ENCODE data around the gene SUGCT.

SUGCT gene

GRCh38 chr7:40282858-40283257 lies 148.1 kb downstream of the SUGCT start:
- no peak for TF ChIP-seq POLR2A (IDR thresholded peaks at IDR 0.05; ENCODE audit: extremely low read depth, insufficient read length)
- TF ChIP-seq, protein P1, sequence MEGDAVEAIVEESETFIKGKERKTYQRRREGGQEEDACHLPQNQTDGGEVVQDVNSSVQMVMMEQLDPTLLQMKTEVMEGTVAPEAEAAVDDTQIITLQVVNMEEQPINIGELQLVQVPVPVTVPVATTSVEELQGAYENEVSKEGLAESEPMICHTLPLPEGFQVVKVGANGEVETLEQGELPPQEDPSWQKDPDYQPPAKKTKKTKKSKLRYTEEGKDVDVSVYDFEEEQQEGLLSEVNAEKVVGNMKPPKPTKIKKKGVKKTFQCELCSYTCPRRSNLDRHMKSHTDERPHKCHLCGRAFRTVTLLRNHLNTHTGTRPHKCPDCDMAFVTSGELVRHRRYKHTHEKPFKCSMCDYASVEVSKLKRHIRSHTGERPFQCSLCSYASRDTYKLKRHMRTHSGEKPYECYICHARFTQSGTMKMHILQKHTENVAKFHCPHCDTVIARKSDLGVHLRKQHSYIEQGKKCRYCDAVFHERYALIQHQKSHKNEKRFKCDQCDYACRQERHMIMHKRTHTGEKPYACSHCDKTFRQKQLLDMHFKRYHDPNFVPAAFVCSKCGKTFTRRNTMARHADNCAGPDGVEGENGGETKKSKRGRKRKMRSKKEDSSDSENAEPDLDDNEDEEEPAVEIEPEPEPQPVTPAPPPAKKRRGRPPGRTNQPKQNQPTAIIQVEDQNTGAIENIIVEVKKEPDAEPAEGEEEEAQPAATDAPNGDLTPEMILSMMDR (IDR thresholded peaks at IDR 0.05; ENCODE audit: low read depth, low read length), result no peak
- TF ChIP-seq, protein P2, sequence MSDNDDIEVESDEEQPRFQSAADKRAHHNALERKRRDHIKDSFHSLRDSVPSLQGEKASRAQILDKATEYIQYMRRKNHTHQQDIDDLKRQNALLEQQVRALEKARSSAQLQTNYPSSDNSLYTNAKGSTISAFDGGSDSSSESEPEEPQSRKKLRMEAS (IDR thresholded peaks at IDR 0.05; ENCODE audit: low read depth, low read length), result no peak
- no peak for TF ChIP-seq MYC (IDR thresholded peaks at IDR 0.05; ENCODE audit: low read depth, low read length)
- no peak for DNase-seq (ENCODE audit: low read depth)
- H3K4me3 ChIP-seq (ENCODE audit: low read depth, low read length), result no peak overlapping the region

DNA sequence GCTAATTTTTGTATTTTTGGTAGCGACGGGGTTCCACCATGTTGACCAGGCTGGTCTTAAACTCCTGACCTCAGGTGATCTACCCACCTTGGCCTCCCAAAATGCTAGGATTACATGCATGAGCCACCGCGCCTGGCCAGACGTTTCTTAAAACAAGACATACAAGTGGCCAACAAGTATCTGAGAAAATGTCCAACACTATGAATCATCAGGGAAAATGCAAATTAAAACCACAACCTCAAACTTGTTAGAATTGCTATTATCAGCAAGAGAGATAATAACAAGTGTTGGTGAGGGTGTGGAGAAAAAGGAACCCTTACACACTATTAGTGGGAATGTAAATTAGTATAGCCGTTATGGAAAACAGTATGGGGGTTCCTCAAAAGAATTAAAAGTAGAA lies 148.6 kb downstream of the SUGCT start:
- TF ChIP-seq MYC (IDR thresholded peaks at IDR 0.05; ENCODE audit: low read depth, low read length), result no peak
- DNase-seq (ENCODE audit: low read depth), result no peak
- no peak overlapping the region for H3K4me3 ChIP-seq (ENCODE audit: low read depth, low read length)

- DNase-seq (ENCODE audit: low read depth), result no peak
- H3K4me3 ChIP-seq (ENCODE audit: low read depth, low read length), result no peak overlapping the region
- TF ChIP-seq, protein P1 (IDR thresholded peaks at IDR 0.05; ENCODE audit: low read depth, low read length), result no peak
- no peak for TF ChIP-seq POLR2A (IDR thresholded peaks at IDR 0.05; ENCODE audit: extremely low read depth, insufficient read length)
- TF ChIP-seq, protein P2 (IDR thresholded peaks at IDR 0.05; ENCODE audit: low read depth, low read length), result no peak
- no peak for TF ChIP-seq MYC (IDR thresholded peaks at IDR 0.05; ENCODE audit: low read depth, low read length)
These were observed 154.0 kb downstream of the SUGCT start for GRCh38 chr7:40288827-40289226.

- H3K4me3 ChIP-seq (ENCODE audit: low read depth, low read length), result no peak overlapping the region
- no peak for DNase-seq (ENCODE audit: low read depth)
These were observed 163.0 kb downstream of the SUGCT start for GRCh38 chr7:40297741-40298311.

DNA sequence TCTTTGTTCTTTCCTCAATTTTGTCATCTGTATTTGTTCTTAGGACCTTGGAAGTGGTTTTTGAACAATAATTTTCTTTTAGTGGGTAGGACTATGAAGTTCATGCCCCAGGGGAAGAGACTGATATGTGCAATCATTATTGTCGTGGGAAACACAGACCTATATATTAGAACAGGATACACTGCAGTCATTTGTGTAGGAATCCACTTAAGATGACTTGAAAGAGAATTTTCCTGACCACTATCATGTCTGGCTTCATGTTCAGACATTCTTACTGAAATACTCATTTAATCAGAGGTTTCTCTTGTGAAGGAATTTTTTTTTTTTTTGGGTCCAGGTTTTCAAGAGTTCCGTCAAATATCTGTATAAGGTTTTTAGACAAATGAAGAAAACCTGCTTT lies 163.6 kb downstream of the SUGCT start:
- TF ChIP-seq, protein P1 (IDR thresholded peaks at IDR 0.05; ENCODE audit: low read depth, low read length), result no peak
- TF ChIP-seq, protein P2 (IDR thresholded peaks at IDR 0.05; ENCODE audit: low read depth, low read length), result no peak
- TF ChIP-seq POLR2A (IDR thresholded peaks at IDR 0.05; ENCODE audit: extremely low read depth, insufficient read length) (no peak), MYC (IDR thresholded peaks at IDR 0.05; ENCODE audit: low read depth, low read length) (no peak)
- DNase-seq (ENCODE audit: low read depth), result no peak
- no peak overlapping the region for H3K4me3 ChIP-seq (ENCODE audit: low read depth, low read length)

More at GRCh38 chr7:40297741-40298311, 163.0 kb downstream of the SUGCT start:
- no peak for TF ChIP-seq MYC (IDR thresholded peaks at IDR 0.05; ENCODE audit: low read depth, low read length)

DNA sequence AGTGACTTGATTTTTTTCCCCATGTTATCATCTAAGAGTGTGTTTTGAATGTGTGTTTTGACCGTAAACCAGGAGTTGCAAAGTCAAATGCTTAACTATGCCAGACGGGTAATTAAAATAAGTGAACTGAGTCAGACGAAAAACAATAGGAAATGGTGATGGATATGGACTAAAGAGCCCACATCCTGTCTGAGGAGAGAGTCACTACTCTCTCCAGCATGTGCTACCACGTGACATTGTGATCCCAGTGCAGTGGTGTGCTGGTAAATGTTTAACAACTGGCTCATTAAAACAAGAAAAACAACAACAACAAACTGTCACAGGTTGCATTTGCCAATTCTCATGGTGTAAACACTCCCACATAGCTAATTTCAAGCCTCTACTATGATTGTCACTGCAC lies 164.3 kb downstream of the SUGCT start:
- DNase-seq (ENCODE audit: low read depth), result peak; percentile 30
- no peak overlapping the region for H3K4me3 ChIP-seq (ENCODE audit: low read depth, low read length)
- TF ChIP-seq, protein P1 (IDR thresholded peaks at IDR 0.05; ENCODE audit: low read depth, low read length), result no peak
- TF ChIP-seq, protein P2 (IDR thresholded peaks at IDR 0.05; ENCODE audit: low read depth, low read length), result peak; percentile 94
- TF ChIP-seq POLR2A (IDR thresholded peaks at IDR 0.05; ENCODE audit: extremely low read depth, insufficient read length) (no peak), MYC (IDR thresholded peaks at IDR 0.05; ENCODE audit: low read depth, low read length) (peak; percentile 51)

- DNase-seq (ENCODE audit: low read depth), result no peak
- TF ChIP-seq, protein P1 (IDR thresholded peaks at IDR 0.05; ENCODE audit: low read depth, low read length), result no peak
- TF ChIP-seq MYC (IDR thresholded peaks at IDR 0.05; ENCODE audit: low read depth, low read length) (no peak), POLR2A (IDR thresholded peaks at IDR 0.05; ENCODE audit: extremely low read depth, insufficient read length) (no peak)
- TF ChIP-seq, protein P2 (IDR thresholded peaks at IDR 0.05; ENCODE audit: low read depth, low read length), result no peak
- H3K4me3 ChIP-seq (ENCODE audit: low read depth, low read length), result no peak overlapping the region
These were observed 165.4 kb downstream of the SUGCT start for GRCh38 chr7:40300146-40300670.
